ENCODE data around the gene ADPRHL1. TPM values are rescaled to one million over a fixed set of nuclear protein-coding genes. Genes with fewer than 3 reads are reported as not detected.

ADPRHL1 gene
- total RNA-seq, 2 donors from 2014 or later, result 4.6 to 6.2 TPM

DNA sequence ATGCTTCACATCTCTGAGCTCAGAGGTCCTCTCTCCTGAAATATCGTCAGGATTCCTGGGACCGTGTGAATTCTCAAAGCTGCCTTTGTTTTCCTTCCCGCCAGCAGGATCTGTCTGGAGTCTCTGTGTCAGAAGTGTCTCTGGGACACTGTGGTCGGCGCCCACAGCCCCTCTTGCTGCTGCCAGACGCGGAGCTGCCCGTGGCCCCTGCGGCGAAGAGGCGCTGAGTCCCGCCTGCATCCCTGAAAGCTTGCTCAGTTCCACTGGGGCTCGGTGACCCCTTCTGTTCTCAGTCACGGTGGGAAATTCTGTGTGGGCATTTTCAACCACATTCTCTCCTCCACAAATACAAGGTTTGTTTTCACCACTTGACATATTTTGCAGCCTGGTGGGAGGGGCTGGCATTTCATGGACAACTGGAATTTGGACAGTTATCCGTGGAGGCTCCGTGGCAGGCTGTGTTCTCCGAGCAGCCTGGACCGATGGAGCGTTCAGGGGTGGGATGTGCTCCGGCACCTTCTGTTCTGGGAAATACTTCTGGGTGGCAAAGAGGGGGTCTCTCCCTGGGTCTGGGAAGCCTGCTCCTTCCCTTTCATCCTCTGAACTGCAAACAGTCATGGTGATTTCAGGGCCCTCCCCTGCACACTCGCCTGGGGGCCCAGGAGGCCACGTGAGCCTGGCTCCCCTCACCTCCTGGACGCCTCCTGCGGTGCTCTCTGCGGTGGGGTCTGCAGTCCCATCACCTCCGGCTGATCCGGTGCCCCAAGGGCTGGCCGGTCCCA, 46.8 kb downstream of the ADPRHL1 start:
- Histone ChIP-seq H3K36me3 (no peaks in the 10 kb centered on the region), H3K9me3 (no peaks in the 10 kb centered on the region), H3K27me3 (no peaks in the 10 kb centered on the region), H3K9ac (ENCODE audit: low read depth in 2 of 2, low read length in 2 of 2) (no peak overlapping the region), H3K4me3 (no peak overlapping the region), H3K27ac (no peak overlapping the region), H3K4me1 (no peaks in the 10 kb centered on the region)
- TF ChIP-seq, protein P1, sequence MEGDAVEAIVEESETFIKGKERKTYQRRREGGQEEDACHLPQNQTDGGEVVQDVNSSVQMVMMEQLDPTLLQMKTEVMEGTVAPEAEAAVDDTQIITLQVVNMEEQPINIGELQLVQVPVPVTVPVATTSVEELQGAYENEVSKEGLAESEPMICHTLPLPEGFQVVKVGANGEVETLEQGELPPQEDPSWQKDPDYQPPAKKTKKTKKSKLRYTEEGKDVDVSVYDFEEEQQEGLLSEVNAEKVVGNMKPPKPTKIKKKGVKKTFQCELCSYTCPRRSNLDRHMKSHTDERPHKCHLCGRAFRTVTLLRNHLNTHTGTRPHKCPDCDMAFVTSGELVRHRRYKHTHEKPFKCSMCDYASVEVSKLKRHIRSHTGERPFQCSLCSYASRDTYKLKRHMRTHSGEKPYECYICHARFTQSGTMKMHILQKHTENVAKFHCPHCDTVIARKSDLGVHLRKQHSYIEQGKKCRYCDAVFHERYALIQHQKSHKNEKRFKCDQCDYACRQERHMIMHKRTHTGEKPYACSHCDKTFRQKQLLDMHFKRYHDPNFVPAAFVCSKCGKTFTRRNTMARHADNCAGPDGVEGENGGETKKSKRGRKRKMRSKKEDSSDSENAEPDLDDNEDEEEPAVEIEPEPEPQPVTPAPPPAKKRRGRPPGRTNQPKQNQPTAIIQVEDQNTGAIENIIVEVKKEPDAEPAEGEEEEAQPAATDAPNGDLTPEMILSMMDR (IDR thresholded peaks at IDR 0.05), result no peak
- DNase-seq, result no peak
- intact Hi-C loops (cut with DNase I), result loop anchor here (5.0 kb wide), 1 partner anchor 41 kb away; no protein-coding TSS in a partner anchor

DNA sequence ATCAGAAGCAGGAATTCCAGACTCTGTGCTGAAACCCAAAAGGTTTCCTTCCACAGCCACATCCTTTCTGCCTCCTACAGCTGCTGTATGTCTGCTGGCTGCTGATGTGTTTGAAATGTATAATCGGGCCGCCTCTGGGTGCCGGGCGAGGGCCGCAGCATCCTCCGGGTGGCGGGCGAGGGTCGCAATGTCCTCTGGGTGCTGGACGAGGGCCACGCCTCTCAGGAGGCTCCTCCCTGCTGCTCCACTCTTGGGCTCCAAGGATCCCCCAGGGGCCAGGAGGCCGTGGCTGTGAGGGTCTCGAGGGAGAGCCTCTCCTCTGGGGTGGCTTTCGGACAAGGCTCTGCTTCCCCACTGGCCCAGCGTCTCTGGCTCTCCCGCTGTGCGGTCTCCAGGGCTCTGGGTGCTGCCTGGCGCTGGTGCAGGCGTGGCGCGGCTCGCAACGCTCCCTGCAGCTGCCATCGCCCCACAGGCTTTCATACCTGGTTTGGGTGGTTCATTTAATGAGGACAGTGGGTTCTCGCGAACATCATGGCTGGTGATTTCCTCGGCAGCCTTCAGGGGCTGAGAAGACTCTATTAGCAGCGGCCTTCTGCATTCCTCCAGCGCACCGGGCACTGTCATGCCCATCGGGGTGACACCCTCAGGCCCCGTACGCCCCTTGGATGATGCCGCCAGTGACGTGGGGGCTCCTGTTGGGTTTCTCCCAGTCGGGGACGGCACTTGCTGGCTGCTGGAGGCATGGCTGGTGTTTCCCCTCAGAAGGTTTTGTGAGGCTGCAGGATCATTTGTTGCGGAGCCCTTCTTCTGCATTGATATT, 47.6 kb downstream of the ADPRHL1 start:
- Histone ChIP-seq H3K27me3 (no peaks in the 10 kb centered on the region), H3K9ac (ENCODE audit: low read depth in 2 of 2, low read length in 2 of 2) (no peak overlapping the region)

DNA sequence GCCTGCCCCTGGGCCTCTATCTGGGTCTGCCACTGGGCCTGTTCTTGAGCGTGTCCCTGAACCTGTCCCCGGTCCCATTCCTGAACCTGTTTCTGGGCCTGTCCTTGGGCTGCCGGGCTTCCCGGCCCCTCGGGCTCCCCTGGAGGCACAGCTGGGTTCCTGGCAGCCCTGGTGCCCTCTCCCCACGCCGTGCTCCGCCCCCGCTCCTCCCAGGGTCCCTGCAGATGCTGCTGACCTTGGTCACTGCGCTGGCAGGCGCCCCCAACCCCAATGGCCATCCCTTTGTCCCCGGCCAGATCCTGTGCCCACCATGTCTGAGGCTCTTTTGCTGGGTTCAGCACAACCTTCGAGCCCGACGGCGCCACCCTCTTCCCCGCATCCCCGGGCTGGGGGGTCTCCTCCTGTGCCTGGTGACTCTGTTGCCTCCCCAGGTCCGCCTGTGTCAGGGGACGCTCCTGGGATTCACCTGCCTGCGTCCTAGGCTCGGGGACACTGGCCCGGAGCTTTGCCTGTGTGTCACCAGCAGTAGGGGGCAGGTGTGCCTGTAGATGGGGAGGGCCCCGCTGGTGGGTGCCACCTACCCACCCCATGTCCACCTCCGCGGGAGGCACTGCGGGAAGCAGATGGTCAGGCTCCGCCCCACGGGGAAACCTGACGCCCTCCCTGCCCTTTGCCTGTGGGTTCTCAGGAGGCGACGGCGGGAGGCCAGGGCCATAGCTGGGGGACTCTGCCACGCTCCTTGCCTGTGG, 48.4 kb downstream of the ADPRHL1 start:
- H3K36me3 ChIP-seq, result no peaks in the 10 kb centered on the region
- DNase-seq, result no peak
- H3K27ac ChIP-seq, result no peak overlapping the region
- H3K4me3 ChIP-seq, result no peak overlapping the region
- H3K27me3 ChIP-seq, result no peaks in the 10 kb centered on the region
- intact Hi-C loops (cut with DNase I), result loop anchor here (5.0 kb wide), 1 partner anchor 42 kb away; no protein-coding TSS in a partner anchor
- no peaks in the 10 kb centered on the region for H3K9me3 ChIP-seq
- H3K4me1 ChIP-seq, result no peaks in the 10 kb centered on the region
- H3K9ac ChIP-seq (ENCODE audit: low read depth in 2 of 2, low read length in 2 of 2), result no peak overlapping the region
- TF ChIP-seq, protein P1 (IDR thresholded peaks at IDR 0.05), result no peak

More for the DNA sequence above, 47.6 kb downstream of the ADPRHL1 start:
- H3K27ac ChIP-seq, result no peak overlapping the region
- intact Hi-C loops (cut with DNase I), result loop anchor here (5.0 kb wide), 1 partner anchor 42 kb away; no protein-coding TSS in a partner anchor
- TF ChIP-seq, protein P1 (IDR thresholded peaks at IDR 0.05), result no peak
- H3K9me3 ChIP-seq, result no peaks in the 10 kb centered on the region
- no peaks in the 10 kb centered on the region for H3K4me1 ChIP-seq
- no peak for DNase-seq
- no peaks in the 10 kb centered on the region for H3K36me3 ChIP-seq
- H3K4me3 ChIP-seq, result no peak overlapping the region

DNA sequence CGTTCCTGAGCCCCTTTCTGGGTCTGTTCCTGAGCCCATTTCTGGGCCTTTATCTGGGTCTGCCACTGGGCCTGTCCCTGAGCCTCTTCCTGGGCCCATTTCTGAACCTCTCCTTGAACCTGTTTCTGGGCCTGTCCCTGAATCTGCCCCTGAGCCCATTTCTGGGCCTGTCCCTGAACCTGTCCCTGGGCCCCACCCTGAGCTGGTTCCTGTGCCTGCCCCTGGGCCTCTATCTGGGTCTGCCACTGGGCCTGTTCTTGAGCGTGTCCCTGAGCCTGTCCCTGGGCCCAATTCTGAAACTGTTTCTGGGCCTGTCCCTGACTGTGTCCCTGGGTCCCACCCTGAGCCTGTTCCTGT, 48.9 kb downstream of the ADPRHL1 start:
- Histone ChIP-seq H3K36me3 (no peaks in the 10 kb centered on the region), H3K9me3 (no peaks in the 10 kb centered on the region), H3K27ac (no peak overlapping the region), H3K27me3 (no peaks in the 10 kb centered on the region), H3K9ac (ENCODE audit: low read depth in 2 of 2, low read length in 2 of 2) (no peak overlapping the region), H3K4me3 (no peak overlapping the region), H3K4me1 (no peaks in the 10 kb centered on the region)
- intact Hi-C loops (cut with DNase I), result no loop called here
- no peak for DNase-seq
- TF ChIP-seq, protein P1 (IDR thresholded peaks at IDR 0.05), result no peak

All from colonic mucosa (tissue), 4 donors.